Testis (tissue), 2 donors: ENCODE results near the gene WFIKKN1.

ENCODE experiments used
- CTCF ChIP-seq, 3 experiments: fragments of 450-650 bp in 2 of 3; fragments of 200-600 bp in 1 of 3; sonication (generic) in 1 of 3; IDR thresholded peaks; one replicate each; pipeline ENCODE4 v1.5.1; 2016 to 2019; ENCODE audit warnings: antibody characterized with exemption in 3 of 3, mild to moderate bottlenecking in 2 of 3, moderate library complexity in 1 of 3
- POLR2A ChIP-seq: fragments of 450-650 bp; IDR thresholded peaks from one replicate; pipeline ENCODE4 v1.6.1; 2017; ENCODE audit warnings: antibody characterized with exemption, mild to moderate bottlenecking, moderate library complexity

GRCh38 chr16:629185-629832, 1.5 kb upstream of the WFIKKN1 start:
- TF ChIP-seq CTCF (IDR thresholded peaks at IDR 0.05) (no peak), POLR2A (no peak)
